ENCODE measurements around the gene SORCS2.

- TF ChIP-seq GATA2 (IDR thresholded peaks at IDR 0.05; ENCODE audit: low read depth, low read length) (no peak), GATA3 (IDR thresholded peaks at IDR 0.05; ENCODE audit: low read depth, low read length) (no peak)
Measured at GRCh38 chr4:7457201-7458065, 265.1 kb downstream of the SORCS2 start.

Measured in SH-SY5Y (cell line).